GM15510 (cell line): ENCODE data around the gene GAS6.

Source experiments
- POLR2A ChIP-seq: IDR thresholded peaks from 3 replicates; pipeline ENCODE4 v1.6.1; 2011; ENCODE audit warnings: borderline replicate concordance; ENCODE audit not compliant: insufficient read length; ENCODE audit errors: extremely low read depth

The GAS6 gene

DNA sequence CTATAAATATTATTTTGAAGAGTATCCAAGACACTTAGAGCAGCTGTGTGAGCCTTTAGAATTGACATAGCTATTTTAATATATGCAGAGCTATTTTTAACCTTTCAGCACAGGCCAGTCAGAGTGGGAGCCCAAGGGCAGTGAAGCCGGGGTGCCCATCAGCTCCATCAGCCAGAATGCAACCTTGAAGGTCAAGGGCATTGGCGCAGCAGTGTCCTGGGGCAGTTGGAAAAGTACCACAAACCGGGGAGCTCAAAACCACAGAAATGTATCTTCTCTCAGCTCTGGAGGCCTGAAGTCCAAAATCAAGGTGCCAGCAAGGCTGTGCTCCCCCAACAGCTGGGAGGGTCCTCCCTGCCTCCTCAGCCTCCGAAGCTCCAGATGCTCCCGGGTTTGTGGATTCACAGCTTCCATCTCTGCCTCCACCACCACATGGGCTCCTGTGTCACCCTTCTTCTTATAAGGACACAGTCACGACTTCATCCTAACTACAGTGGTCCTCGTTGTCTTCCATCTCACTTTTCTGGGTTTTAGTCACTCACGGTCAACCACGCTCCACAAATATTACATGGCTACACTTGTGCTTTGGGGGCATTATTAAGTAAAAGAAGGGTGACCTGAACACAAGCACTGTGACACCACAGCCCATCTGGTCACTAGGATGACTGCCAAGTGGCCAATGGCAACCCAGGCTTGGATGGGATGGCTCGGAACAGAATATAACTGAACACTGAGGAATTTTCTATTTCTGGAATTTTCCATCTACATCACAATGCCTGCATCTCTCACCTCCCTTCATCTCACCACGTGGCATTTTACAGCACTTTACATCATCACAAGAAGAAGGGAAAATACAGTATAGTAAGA is 15.9 kb upstream of the GAS6 start:
- TF ChIP-seq POLR2A: no peak

DNA sequence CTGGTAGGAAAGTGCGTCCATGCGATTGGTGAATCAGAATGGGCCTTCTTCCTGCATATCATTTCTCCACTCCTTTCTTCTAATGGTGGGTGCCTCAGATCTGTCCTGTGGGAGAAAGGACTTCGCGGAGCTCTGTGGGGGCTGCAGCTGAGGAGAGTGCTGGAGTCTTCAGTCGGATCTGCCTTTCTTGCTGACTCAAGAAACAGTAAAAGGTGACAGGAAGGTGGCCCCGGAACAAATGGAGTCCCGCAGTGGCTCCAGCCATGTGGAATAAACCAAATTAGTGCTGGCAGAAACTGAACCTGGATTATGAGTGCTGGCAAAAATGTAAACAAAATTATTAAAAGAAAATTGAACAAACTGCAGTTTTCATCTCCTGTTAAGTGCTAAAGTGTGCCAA is 15.1 kb upstream of the GAS6 start:
- no peak for TF ChIP-seq POLR2A

DNA sequence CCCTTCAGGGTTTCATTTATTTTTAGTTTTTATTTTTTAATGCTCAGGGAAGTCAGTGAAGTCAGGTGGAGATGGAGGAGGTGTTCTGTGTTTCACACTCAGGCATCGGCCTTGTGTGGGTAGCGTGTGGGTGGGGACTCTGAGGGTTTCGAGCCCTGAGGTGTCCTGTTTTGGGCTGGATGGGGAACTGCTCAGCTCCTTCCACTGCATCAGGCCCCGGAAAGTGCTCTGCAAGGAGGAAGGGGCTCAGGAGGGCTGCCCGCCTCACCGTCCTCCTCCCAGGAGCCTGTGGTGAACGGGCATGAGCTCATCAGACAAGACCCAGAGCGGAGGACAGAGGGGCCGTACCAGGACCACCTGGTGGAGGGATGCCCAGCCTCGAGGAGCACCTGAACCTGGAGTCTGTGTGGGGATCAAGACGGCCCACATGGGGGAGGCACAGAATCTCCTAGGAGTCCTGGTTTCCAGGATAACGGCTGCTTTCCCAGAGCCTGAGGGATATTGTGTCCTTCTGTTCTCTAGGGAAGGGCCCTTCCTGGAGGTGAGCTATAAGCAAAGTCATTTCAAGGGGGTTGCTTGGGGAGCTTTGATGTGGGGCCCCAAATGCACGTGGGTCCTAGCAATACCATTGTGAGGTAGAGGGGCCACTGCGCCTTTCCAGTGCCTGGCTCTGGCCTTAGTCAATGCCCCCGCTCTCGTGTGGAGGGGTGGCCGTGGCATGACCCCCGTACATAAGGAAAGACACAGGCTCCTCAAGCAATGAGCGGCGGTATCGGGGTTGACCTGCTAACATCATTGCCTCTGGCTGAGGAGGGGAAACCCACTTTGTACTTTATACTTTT is 13.5 kb upstream of the GAS6 start:
- TF ChIP-seq POLR2A: no peak

DNA sequence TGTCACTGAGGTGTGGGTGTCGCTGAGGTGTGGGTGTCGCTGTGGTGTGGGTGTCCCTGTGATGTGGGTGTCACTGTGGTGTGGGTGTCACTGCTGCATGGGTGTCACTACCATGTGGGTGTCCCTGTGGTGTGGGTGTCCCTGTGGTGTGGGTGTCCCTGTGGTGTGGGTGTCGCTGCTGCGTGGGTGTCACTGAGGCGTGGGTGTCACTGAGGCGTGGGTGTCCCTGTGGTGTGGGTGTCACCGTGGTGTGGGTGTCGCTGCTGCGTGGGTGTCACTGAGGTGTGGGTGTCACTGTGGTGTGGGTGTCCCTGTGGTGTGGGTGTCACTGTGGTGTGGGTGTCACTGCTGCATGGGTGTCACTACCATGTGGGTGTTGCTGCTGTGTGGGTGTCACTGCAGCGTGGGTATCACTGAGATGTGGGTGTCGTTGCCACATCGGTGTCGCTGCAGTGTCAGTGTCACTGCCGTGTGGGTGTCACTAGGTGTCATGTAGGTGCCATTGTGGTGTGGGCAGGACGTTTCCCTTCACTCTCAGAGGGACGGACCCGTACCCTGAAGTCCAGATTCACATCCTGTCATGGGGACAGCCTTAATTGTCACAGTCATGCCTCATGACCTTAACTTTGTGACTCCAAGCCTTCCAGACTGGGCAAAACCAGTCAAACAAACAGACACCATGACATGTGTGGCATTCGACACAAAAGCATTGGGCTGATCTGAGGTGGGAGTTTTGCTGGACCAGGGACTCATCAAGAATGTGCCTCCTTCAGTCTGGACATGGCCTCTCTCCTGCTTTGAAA is 12.7 kb upstream of the GAS6 start:
- TF ChIP-seq POLR2A: no peak

DNA sequence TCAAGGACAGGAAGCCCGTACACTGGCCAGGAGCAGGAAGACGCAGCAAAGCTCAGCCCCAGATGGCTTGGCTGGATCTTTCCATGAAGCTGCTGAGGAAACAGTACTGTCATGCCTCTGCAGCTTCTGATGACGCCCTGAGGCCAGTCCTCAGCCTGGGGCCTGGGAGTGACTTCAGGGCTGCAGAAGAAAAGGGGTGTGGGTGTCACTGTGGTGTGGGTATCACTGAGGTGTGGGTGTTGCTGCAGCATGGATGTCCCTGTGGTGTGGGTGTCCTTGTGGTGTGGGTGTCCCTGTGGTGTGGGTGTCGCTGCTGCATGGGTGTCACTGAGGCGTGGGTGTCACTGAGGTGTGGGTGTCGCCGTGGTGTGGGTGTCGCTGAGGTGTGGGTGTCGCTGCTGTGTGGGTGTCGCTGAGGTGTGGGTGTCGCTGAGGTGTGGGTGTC is 12.0 kb upstream of the GAS6 start:
- TF ChIP-seq POLR2A: no peak

DNA sequence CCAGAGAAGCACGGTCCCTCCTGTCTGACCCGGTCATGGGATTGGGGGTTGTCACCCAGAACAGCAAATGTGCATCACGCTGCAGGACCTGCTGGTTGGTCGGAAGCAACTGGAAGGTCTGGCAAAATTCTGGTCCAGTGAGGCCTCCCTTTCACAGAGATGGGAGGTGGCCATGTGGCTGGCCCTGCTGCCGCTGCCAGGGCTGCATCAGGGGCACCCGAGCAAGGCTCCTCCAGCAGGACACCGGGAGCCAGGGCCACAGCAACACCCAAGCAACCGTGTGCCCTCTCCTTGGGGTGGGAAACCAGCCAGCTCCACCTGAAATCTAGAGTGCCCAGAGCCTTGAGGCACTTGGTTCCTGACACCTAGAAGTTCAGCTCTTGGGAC is 11.5 kb upstream of the GAS6 start:
- no peak for TF ChIP-seq POLR2A

DNA sequence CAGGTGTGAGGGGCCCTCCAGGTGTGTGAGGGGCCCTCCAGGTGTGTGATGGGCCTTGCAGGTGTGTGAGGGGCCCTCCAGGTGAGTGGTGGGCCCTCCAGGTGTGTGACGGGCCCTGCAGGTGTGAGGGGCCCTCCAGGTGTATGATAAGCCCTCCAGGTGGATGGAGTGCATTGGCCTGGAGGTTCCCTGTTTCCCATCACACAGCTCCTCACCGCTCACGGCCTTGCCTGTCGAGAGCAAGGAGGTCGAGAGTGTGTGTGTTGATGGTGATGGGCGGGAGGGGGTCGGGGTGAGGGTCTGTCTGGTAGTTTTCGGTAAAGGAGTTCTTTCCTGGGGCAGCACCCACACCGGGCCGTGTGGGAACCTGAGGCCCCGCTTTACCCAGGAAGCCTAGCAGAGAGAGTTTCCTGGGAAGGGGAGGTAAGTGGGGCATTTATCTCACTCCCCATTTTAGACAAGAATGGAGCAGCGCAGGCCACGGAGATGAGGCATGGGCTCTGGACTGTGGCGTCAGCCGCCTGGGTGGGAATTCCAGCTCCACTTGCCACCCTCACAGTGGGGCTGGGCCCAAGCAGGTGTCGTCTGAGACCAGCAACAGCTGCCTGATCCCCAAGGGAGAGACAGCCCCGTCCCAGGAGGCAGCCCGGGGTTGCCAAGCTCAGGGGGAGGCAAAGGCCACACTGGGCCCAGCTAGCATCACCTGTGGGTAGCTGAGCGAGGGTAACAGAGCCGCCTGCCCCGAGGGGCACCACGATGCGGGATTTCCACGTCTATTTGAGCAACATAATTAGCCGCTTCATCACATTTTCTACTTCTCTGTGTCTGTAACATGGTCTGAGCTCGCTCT is 10.9 kb upstream of the GAS6 start:
- TF ChIP-seq POLR2A: no peak

DNA sequence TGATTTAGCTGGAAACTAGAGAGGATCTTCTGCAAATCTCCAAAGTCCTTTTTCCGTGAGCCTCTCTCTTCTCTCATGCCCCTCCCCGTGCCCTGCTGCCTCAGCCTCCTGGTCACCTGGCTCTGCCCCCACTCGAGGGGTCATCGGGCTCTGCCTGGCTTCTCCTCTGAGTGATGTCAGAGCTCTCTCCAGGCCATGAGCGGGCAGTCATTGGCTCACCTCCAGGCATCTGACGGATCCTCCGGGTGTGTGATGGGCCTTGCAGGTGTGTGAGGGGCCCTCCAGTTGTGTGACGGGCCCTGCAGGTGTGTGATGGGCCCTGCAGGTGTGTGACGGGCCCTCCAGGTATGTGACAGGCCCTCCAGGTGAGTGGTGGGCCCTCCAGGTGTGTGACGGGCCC is 10.3 kb upstream of the GAS6 start:
- TF ChIP-seq POLR2A: no peak

DNA sequence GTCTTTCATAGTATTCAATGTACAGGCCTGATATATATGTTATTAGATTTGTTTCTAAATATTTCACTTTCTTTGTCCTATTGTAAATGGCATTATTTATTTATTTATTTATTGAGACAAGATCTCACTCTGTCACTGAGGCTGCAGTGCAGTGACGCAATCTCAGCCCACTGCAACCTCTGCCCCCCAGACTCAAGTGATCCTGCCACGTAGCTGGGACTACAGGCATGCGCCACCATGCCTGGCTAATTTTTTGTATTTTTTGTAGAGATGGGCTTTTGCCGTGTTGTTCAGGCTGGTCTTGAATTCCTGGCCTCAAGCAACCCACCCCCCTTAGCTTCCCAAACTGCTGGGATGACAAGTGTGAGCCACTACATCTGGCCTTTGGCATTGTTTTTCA is 5.4 kb upstream of the GAS6 start:
- no peak for TF ChIP-seq POLR2A

DNA sequence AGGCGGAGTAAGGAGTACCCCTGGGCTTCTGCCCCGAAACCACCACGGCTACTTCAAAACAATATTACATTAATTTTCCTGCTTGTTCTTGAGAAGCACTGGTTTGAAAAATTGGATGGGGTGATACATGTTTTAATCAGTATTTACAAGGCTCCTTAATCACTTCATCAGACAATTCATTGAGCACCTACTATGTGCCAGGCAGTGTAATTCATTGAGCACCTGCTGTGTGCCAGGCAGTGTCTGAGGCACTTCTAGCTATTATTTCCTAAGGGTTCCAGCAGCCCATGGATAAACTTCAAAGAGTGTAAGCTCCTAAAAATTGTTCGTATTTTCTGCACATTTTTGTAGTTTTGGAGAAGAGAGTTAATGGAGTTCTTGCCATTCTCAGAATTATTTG is 1.6 kb upstream of the GAS6 start:
- TF ChIP-seq POLR2A: no peak

DNA sequence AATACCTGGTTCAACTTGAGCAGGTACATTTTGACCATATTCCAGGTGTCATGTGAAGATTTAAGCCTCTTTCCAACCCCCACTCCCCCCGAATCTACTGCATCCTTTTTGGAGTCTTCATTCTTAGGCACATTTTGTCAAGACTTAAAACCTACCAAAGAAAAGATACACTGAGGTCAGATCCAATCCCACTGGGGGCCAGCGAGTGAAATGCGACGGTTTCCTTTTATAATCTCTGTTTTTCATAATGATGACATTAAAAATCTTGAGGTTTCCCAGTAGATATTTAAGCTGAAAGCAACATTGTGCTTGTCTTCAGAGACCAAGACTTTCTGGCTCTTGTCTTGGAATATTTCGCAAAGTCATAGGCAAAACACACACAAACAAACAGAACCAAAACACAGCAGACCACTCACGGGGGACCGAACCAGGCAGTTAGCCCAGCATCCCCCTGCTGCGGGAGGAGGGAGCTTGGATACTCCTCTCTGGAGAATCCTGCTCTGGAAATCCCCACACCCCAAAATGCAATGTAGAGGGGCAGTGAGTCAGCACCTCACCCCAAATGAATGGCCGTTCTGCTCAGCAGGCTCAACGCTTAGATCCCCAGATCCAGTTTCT is 506 bp upstream of the GAS6 start:
- TF ChIP-seq POLR2A: no peak

DNA sequence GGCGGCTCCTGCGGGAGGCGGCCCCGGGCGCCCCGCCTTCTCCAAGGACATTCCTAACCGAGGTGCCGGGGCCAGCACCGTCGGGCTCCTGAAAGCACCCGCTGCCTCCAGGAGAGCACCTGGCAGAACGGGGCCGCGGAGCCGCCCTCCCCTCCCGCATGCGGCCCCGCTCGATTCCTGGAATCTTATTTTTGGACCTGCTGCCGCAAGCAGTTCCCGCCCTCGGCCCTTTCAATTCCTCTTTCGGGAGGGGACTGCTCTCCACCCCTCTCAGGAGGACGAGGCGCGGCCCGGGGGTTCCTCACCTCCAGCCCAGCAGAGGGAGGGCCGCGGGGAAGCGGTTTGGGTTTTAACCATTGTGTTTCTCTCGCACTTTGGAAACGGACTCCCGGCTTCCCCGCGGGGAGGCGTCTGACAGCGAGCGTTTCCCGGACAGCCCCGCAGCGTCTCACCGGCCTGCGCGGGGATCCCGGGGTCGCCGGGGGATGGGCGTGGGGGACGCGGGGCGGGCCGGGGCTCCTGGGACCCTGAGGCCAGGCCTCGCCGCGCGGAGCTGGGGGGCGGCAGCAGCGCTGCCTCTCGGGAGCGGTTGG is 849 bp downstream of the GAS6 start:
- TF ChIP-seq POLR2A: no peak

DNA sequence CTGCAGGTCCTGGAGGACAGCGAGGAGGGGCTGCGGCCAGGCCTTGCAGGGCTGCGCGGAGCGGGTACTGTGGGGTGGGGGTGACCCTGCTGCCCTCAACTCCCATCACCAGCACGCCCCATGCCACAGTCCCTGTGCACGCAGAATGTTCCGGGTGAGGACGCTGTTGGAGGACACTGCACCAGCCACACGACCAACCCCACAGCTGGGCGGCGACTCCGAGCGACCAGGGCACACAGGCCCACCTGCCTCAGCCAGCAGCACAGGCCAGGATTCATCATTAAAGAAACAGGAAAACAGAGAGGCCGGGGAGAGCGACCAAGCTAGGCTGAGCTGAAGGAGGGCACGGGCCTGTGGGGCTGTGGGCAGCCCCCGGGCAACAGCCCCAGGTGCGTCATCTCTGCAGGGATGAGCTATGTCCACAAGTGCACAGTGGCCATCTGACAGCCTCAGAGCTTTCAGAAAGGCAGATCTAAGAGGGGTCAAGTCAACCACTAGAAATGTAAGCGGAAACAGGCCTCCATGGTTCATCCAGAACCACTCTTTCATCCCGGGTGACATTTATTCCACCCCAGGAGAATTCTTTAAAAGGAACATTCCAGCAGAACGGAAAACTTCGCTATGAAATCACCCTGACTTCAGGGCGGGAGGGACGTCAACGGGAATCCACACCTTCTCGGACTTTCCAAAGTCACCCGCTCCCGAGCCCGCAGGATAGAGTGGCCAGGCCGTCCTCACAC is 1.5 kb downstream of the GAS6 start:
- no peak for TF ChIP-seq POLR2A
